ENCODE measurements around the gene L3MBTL4. TPM values are rescaled to one million over a fixed set of nuclear protein-coding genes. Genes with fewer than 3 reads are reported as not detected.

L3MBTL4 gene
- polyA plus RNA-seq, 1 of the 3 experiments (the other 2 are of a cell fraction), result 0.02 TPM

- Histone ChIP-seq H3K9ac (no peak overlapping the region), H3K4me3 (ENCODE audit: low read depth in 2 of 2, low read length in 1 of 2) (no peak overlapping the region), H4K20me1 (ENCODE audit: insufficient read depth) (no peaks in the 10 kb centered on the region), H2AFZ (ENCODE audit: low read depth) (no peak overlapping the region), H3K9me2 (no peaks in the 10 kb centered on the region), H3K4me1 (ENCODE audit: control insufficient read depth in 1 of 2, insufficient read depth in 2 of 2, low read depth in 1 of 2, low read length in 1 of 2) (peaks cover 0 to 3% of the 10 kb centered on the region in 2 experiments; a peak in 1 of 4 replicates), H3F3A (replicated peaks; ENCODE audit: insufficient read depth) (no peaks in the 10 kb centered on the region), H3K27me3 (ENCODE audit: insufficient read depth) (no peaks in the 10 kb centered on the region), H3K4me2 (no peak overlapping the region), H3K36me3 (replicated peaks in 1 of 2; ENCODE audit: control insufficient read depth in 1 of 2, insufficient read depth in 2 of 2, low read length in 1 of 2) (no peaks in the 10 kb centered on the region), H3K27ac (ENCODE audit: low read depth in 2 of 2, low read length in 1 of 2) (no peak overlapping the region), H3K9me3 (no peaks in the 10 kb centered on the region), H3K79me2 (ENCODE audit: insufficient read depth) (no peaks in the 10 kb centered on the region)
- 18% methylated on average over 2 of the region's 2 CpGs for WGBS (ENCODE audit: low lambda C conversion rate)
- ChIA-PET CTCF (interaction anchor here (0.9 to 1.0 kb wide), 2 partner anchors 18 to 58 kb away, joined by 3 read pairs; no protein-coding TSS in a partner anchor), POLR2A (no interaction called here)
- TF ChIP-seq POLR2AphosphoS5 (IDR thresholded peaks at IDR 0.05; ENCODE audit: low read depth, low read length), result no peak
- TF ChIP-seq TCF12 (IDR thresholded peaks at IDR 0.05), result no peak
- no peak for DNase-seq
Observed at GRCh38 chr18:5948237-5948636, 466.5 kb downstream of the L3MBTL4 start.

GRCh38 chr18:5944448-5944847 is 470.3 kb downstream of the L3MBTL4 start:
- no peaks in the 10 kb centered on the region for H4K20me1 ChIP-seq (ENCODE audit: insufficient read depth)
- H3K9me2 ChIP-seq, result no peaks in the 10 kb centered on the region
- no peak overlapping the region for H2AFZ ChIP-seq (ENCODE audit: low read depth)
- ChIA-PET POLR2A (no interaction called here), CTCF (interaction anchor here (0.6 to 0.8 kb wide), 4 partner anchors 16 to 584 kb away, joined by 3 read pairs; no protein-coding TSS in a partner anchor)
- WGBS (ENCODE audit: low lambda C conversion rate), result 56% methylated on average over 3 of the region's 3 CpGs
- H3K4me1 ChIP-seq (ENCODE audit: control insufficient read depth in 1 of 2, insufficient read depth in 2 of 2, low read depth in 1 of 2, low read length in 1 of 2), result peaks cover 0 to 3% of the 10 kb centered on the region in 2 experiments; a peak in 1 of 4 replicates
- H3K27ac ChIP-seq (ENCODE audit: low read depth in 2 of 2, low read length in 1 of 2), result no peak overlapping the region
- no peak for DNase-seq
- no peaks in the 10 kb centered on the region for H3K27me3 ChIP-seq (ENCODE audit: insufficient read depth)
- no peaks in the 10 kb centered on the region for H3K9me3 ChIP-seq
- no peak overlapping the region for H3K9ac ChIP-seq
- no peaks in the 10 kb centered on the region for H3F3A ChIP-seq (replicated peaks; ENCODE audit: insufficient read depth)
- TF ChIP-seq RCOR1 (IDR thresholded peaks at IDR 0.05; ENCODE audit: low read length) (no peak), SIN3A (IDR thresholded peaks at IDR 0.05; ENCODE audit: borderline replicate concordance, low read depth, low read length) (no peak), ZBTB33 (IDR thresholded peaks at IDR 0.05; ENCODE audit: borderline replicate concordance, low read depth) (no peak), ELF1 (IDR thresholded peaks at IDR 0.05) (no peak), JUND (IDR thresholded peaks at IDR 0.05) (no peak), FOXJ3 (CRISPR knock-in tag; IDR thresholded peaks at IDR 0.05) (no peak), EZH2phosphoT487 (IDR thresholded peaks at IDR 0.05; ENCODE audit: borderline replicate concordance, low read depth) (no peak)
- H3K79me2 ChIP-seq (ENCODE audit: insufficient read depth), result no peaks in the 10 kb centered on the region
- no peaks in the 10 kb centered on the region for H3K36me3 ChIP-seq (replicated peaks in 1 of 2; ENCODE audit: control insufficient read depth in 1 of 2, insufficient read depth in 2 of 2, low read length in 1 of 2)
- H3K4me3 ChIP-seq (ENCODE audit: low read depth in 2 of 2, low read length in 1 of 2), result no peak overlapping the region
- no peak overlapping the region for H3K4me2 ChIP-seq

DNA sequence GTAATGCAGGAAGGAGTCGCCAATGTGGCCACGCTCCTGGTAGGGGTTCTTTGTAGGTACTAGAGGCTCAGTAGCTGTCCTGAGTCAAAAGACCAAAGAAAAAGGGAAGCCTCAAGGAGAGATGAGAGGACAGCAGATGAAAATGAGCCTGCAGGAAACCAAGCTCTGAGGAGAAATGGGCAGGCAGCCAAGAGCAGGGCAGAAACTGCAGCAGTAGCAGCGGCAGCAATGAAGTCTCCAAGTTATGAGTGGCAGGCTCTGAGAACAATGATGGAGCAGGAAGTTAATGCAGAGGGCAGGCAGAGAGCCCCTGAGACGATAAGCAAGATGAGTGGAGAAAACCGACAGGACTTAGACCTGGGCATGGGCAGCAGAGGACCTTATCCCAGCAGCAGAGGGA is 471.2 kb downstream of the L3MBTL4 start:
- Histone ChIP-seq H4K20me1 (ENCODE audit: insufficient read depth) (no peaks in the 10 kb centered on the region), H3K4me2 (no peak overlapping the region), H2AFZ (ENCODE audit: low read depth) (no peak overlapping the region), H3K79me2 (ENCODE audit: insufficient read depth) (no peaks in the 10 kb centered on the region), H3K9me3 (no peaks in the 10 kb centered on the region), H3F3A (replicated peaks; ENCODE audit: insufficient read depth) (no peaks in the 10 kb centered on the region), H3K4me3 (ENCODE audit: low read depth in 2 of 2, low read length in 1 of 2) (no peak overlapping the region), H3K4me1 (ENCODE audit: control insufficient read depth in 1 of 2, insufficient read depth in 2 of 2, low read depth in 1 of 2, low read length in 1 of 2) (peaks cover 0 to 3% of the 10 kb centered on the region in 2 experiments; a peak in 1 of 4 replicates), H3K9me2 (no peaks in the 10 kb centered on the region), H3K27me3 (ENCODE audit: insufficient read depth) (no peaks in the 10 kb centered on the region), H3K36me3 (replicated peaks in 1 of 2; ENCODE audit: control insufficient read depth in 1 of 2, insufficient read depth in 2 of 2, low read length in 1 of 2) (no peaks in the 10 kb centered on the region), H3K27ac (ENCODE audit: low read depth in 2 of 2, low read length in 1 of 2) (no peak overlapping the region), H3K9ac (no peak overlapping the region)
- 35% methylated on average over 5 of the region's 5 CpGs for WGBS (ENCODE audit: low lambda C conversion rate)
- POLR2A ChIA-PET, result interaction anchor here (0.6 kb wide), 1 partner anchor 906 kb away, joined by 3 read pairs; no protein-coding TSS in a partner anchor
- DNase-seq, result no peak
- CTCF ChIA-PET, result no interaction called here
- TF ChIP-seq, protein P1, sequence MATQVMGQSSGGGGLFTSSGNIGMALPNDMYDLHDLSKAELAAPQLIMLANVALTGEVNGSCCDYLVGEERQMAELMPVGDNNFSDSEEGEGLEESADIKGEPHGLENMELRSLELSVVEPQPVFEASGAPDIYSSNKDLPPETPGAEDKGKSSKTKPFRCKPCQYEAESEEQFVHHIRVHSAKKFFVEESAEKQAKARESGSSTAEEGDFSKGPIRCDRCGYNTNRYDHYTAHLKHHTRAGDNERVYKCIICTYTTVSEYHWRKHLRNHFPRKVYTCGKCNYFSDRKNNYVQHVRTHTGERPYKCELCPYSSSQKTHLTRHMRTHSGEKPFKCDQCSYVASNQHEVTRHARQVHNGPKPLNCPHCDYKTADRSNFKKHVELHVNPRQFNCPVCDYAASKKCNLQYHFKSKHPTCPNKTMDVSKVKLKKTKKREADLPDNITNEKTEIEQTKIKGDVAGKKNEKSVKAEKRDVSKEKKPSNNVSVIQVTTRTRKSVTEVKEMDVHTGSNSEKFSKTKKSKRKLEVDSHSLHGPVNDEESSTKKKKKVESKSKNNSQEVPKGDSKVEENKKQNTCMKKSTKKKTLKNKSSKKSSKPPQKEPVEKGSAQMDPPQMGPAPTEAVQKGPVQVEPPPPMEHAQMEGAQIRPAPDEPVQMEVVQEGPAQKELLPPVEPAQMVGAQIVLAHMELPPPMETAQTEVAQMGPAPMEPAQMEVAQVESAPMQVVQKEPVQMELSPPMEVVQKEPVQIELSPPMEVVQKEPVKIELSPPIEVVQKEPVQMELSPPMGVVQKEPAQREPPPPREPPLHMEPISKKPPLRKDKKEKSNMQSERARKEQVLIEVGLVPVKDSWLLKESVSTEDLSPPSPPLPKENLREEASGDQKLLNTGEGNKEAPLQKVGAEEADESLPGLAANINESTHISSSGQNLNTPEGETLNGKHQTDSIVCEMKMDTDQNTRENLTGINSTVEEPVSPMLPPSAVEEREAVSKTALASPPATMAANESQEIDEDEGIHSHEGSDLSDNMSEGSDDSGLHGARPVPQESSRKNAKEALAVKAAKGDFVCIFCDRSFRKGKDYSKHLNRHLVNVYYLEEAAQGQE (IDR thresholded peaks at IDR 0.05; ENCODE audit: low read depth, low read length), result no peak
- TF ChIP-seq, protein P2, sequence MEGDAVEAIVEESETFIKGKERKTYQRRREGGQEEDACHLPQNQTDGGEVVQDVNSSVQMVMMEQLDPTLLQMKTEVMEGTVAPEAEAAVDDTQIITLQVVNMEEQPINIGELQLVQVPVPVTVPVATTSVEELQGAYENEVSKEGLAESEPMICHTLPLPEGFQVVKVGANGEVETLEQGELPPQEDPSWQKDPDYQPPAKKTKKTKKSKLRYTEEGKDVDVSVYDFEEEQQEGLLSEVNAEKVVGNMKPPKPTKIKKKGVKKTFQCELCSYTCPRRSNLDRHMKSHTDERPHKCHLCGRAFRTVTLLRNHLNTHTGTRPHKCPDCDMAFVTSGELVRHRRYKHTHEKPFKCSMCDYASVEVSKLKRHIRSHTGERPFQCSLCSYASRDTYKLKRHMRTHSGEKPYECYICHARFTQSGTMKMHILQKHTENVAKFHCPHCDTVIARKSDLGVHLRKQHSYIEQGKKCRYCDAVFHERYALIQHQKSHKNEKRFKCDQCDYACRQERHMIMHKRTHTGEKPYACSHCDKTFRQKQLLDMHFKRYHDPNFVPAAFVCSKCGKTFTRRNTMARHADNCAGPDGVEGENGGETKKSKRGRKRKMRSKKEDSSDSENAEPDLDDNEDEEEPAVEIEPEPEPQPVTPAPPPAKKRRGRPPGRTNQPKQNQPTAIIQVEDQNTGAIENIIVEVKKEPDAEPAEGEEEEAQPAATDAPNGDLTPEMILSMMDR (IDR thresholded peaks at IDR 0.05), result no peak
- TF ChIP-seq EP300 (IDR thresholded peaks at IDR 0.05; ENCODE audit: borderline replicate concordance in 1 of 2, low read depth in 1 of 2, low read length in 1 of 2), result no peak
- TF ChIP-seq, protein P3, sequence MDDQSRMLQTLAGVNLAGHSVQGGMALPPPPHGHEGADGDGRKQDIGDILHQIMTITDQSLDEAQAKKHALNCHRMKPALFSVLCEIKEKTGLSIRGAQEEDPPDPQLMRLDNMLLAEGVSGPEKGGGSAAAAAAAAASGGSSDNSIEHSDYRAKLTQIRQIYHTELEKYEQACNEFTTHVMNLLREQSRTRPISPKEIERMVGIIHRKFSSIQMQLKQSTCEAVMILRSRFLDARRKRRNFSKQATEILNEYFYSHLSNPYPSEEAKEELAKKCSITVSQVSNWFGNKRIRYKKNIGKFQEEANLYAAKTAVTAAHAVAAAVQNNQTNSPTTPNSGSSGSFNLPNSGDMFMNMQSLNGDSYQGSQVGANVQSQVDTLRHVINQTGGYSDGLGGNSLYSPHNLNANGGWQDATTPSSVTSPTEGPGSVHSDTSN (IDR thresholded peaks at IDR 0.05), result no peak
- no peak for TF ChIP-seq EZH2phosphoT487 (IDR thresholded peaks at IDR 0.05; ENCODE audit: borderline replicate concordance, low read depth)
- TF ChIP-seq SMC3 (IDR thresholded peaks at IDR 0.05; ENCODE audit: low read depth, low read length), result no peak

Data from SK-N-SH (cell line).